Panc1 (cell line): ENCODE data around the gene RARA. TPM values are rescaled to one million over a fixed set of nuclear protein-coding genes. Genes with fewer than 3 reads are reported as not detected.

Experiments used
- ATAC-seq: fragments of 200-7000 bp; cut with Tn5 transposase; 2 replicates; pipeline ENCODE4 v1.9.1; 2020; ENCODE audit warnings: mild to moderate bottlenecking, moderate library complexity
- BruUV-seq: library from RNA; stranded (reverse); fragments of 400-500 nt; replicated peaks from 2 replicates; lab custom pipeline; 2021; lab: Mats Ljungman, UMichigan
- CTCF ChIA-PET: fragments of 300-600 bp; sonication (Branson Sonifier 250); formaldehyde crosslinking; loops from one replicate; lab custom pipeline; 2022; ENCODE audit warnings: antibody characterized with exemption; lab: Charles Lee
- POLR2A ChIA-PET: fragments of 300-600 bp; sonication (Branson Sonifier 250); formaldehyde crosslinking; loops from one replicate; lab custom pipeline; 2022; ENCODE audit warnings: antibody characterized with exemption; lab: Charles Lee
- DNase-seq: peaks from one replicate; pipeline ENCODE4 v3.0.0-alpha.2; 2010; ENCODE audit warnings: low read depth, low spot score
- H3K27ac ChIP-seq: 2 replicates; pipeline ENCODE4 v1.5.1; 2011; ENCODE audit warnings: mild to moderate bottlenecking, low read length, inconsistent platforms
- H3K27me3 ChIP-seq: fragments of 200-500 bp; sonication (Bioruptor generic); 2 replicates; pipeline ENCODE4 v1.6.0; 2014; ENCODE audit warnings: low read length, inconsistent platforms; ENCODE audit not compliant: control insufficient read depth, insufficient read depth
- H3K36me3 ChIP-seq: fragments of 200-500 bp; sonication (Bioruptor generic); 2 replicates; pipeline ENCODE4 v1.5.1; 2014; ENCODE audit warnings: inconsistent platforms, mild to moderate bottlenecking, low read length, moderate library complexity; ENCODE audit not compliant: control insufficient read depth, insufficient read depth
- H3K4me1 ChIP-seq: 2 replicates; pipeline ENCODE4 v1.5.1; 2011; ENCODE audit warnings: inconsistent platforms, mild to moderate bottlenecking, low read length, moderate library complexity; ENCODE audit not compliant: control insufficient read depth, insufficient read depth
- H3K4me3 ChIP-seq, 2 experiments: 2 replicates each; pipeline ENCODE4 v1.5.1; 2011 to 2012; ENCODE audit warnings: low read depth in 2 of 2, low read length in 2 of 2, mild to moderate bottlenecking in 2 of 2, inconsistent platforms in 1 of 2, moderate library complexity in 1 of 2
- H3K9me3 ChIP-seq: fragments of 200-500 bp; sonication (Bioruptor generic); 2 replicates; pipeline ENCODE4 v1.5.1; 2014; ENCODE audit warnings: low read depth, mild to moderate bottlenecking, inconsistent platforms, low read length, moderate library complexity; ENCODE audit not compliant: control insufficient read depth, insufficient read depth
- POLR2AphosphoS5 ChIP-seq: IDR thresholded peaks from 2 replicates; pipeline ENCODE4 v1.6.1; 2012; ENCODE audit warnings: mild to moderate bottlenecking, low read depth, low read length, moderate library complexity
- SIN3A ChIP-seq: IDR thresholded peaks from 2 replicates; pipeline ENCODE4 v1.6.1; 2012; ENCODE audit warnings: low read depth, mild to moderate bottlenecking, low read length, moderate library complexity, borderline replicate concordance; ENCODE audit not compliant: insufficient read depth
- TCF7L2 ChIP-seq: IDR thresholded peaks from 2 replicates; pipeline ENCODE4 v1.6.1; 2011; ENCODE audit warnings: mild to moderate bottlenecking, low read depth, low read length, inconsistent platforms
- in situ Hi-C: cut with HindIII; loops from 2 replicates; pipeline ENCODE4 v1.10.0; 2016; ENCODE audit warnings: low sequenced_read_pairs, low pct_unique_long_range_greater_than_20kb
- intact Hi-C: fragments of 100-400 bp; cut with micrococcal nuclease; formaldehyde crosslinking; loops from one replicate; pipeline ENCODE4 v1.10.0; 2022; ENCODE audit not compliant: unreplicated experiment
- total RNA-seq: library from RNA; stranded (reverse); gene quantifications from one replicate; pipeline ENCODE4 v1.2.1, GENCODE V29; 2021; ENCODE audit not compliant: unreplicated experiment
- TF ChIP-seq, protein P1 (sequence below): fragments of 450-650 bp; IDR thresholded peaks from 2 replicates; pipeline ENCODE4 v1.5.1; 2017; ENCODE audit warnings: mild to moderate bottlenecking
- TF ChIP-seq, protein P2 (sequence below), 2 experiments: IDR thresholded peaks; 2 replicates each; pipeline ENCODE4 v1.6.1; 2011 to 2012; ENCODE audit warnings: low read depth in 2 of 2, control low read depth in 1 of 2, low read length in 1 of 2, mild to moderate bottlenecking in 1 of 2, moderate library complexity in 1 of 2; ENCODE audit not compliant: insufficient read depth in 1 of 2

RARA gene
- total RNA-seq, 1 experiment from 2014 or later = 55.6 TPM

DNA sequence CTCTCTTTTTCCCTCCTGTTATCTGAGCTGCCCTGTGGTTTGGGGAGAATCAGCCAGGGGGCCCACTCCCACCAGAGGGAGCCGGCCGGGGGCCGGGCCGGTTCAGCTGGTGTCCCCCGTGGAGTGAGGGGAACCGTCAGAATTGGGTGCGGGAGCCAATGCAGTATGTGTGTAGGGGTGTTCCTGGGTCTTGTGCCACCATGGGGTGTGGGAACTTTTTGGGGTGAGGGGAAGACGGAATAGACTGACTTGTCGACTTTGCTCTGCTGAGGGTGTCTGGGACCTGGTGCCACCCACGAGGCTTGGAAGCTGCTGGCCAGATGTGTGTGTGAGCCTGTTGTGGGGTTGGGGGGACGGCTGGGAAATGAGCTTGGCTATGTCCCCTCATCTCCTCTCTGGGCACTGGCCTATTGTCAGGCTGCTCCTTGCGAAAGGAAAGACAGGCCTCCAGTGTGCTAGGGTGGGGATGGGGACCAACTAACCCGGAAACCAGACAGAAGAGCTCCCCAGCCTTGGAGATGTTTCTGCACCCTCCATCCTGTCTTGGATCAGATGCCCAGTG, 9.9 kb downstream of the RARA start:
- ATAC-seq = no peak
- Histone ChIP-seq H3K9me3 (no peaks in the 10 kb centered on the region), H3K27me3 (no peaks in the 10 kb centered on the region), H3K4me3 (peak overlapping the region; percentile 72 to 87), H3K27ac (peak overlapping the region; percentile 91), H3K4me1 (peaks cover 76% of the 10 kb centered on the region), H3K36me3 (no peaks in the 10 kb centered on the region; the same call in 1 of the 2 replicates)
- BruUV-seq = no TSS peak
- intact Hi-C loops = no loop called here
- CTCF ChIA-PET = interaction anchor here (0.5 to 0.7 kb wide), 3 partner anchors 11 to 22 kb away, joined by 3 read pairs; no protein-coding TSS in a partner anchor
- no peak for DNase-seq
- POLR2A ChIA-PET = no interaction called here
- TF ChIP-seq POLR2AphosphoS5 = no peak
- TF ChIP-seq SIN3A = no peak
- no peak for TF ChIP-seq TCF7L2
- TF ChIP-seq, protein P1, sequence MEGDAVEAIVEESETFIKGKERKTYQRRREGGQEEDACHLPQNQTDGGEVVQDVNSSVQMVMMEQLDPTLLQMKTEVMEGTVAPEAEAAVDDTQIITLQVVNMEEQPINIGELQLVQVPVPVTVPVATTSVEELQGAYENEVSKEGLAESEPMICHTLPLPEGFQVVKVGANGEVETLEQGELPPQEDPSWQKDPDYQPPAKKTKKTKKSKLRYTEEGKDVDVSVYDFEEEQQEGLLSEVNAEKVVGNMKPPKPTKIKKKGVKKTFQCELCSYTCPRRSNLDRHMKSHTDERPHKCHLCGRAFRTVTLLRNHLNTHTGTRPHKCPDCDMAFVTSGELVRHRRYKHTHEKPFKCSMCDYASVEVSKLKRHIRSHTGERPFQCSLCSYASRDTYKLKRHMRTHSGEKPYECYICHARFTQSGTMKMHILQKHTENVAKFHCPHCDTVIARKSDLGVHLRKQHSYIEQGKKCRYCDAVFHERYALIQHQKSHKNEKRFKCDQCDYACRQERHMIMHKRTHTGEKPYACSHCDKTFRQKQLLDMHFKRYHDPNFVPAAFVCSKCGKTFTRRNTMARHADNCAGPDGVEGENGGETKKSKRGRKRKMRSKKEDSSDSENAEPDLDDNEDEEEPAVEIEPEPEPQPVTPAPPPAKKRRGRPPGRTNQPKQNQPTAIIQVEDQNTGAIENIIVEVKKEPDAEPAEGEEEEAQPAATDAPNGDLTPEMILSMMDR = no peak
- TF ChIP-seq, protein P2, sequence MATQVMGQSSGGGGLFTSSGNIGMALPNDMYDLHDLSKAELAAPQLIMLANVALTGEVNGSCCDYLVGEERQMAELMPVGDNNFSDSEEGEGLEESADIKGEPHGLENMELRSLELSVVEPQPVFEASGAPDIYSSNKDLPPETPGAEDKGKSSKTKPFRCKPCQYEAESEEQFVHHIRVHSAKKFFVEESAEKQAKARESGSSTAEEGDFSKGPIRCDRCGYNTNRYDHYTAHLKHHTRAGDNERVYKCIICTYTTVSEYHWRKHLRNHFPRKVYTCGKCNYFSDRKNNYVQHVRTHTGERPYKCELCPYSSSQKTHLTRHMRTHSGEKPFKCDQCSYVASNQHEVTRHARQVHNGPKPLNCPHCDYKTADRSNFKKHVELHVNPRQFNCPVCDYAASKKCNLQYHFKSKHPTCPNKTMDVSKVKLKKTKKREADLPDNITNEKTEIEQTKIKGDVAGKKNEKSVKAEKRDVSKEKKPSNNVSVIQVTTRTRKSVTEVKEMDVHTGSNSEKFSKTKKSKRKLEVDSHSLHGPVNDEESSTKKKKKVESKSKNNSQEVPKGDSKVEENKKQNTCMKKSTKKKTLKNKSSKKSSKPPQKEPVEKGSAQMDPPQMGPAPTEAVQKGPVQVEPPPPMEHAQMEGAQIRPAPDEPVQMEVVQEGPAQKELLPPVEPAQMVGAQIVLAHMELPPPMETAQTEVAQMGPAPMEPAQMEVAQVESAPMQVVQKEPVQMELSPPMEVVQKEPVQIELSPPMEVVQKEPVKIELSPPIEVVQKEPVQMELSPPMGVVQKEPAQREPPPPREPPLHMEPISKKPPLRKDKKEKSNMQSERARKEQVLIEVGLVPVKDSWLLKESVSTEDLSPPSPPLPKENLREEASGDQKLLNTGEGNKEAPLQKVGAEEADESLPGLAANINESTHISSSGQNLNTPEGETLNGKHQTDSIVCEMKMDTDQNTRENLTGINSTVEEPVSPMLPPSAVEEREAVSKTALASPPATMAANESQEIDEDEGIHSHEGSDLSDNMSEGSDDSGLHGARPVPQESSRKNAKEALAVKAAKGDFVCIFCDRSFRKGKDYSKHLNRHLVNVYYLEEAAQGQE (IDR thresholded peaks at IDR 0.05; ENCODE audit: insufficient read depth in 1 of 2, low read depth in 2 of 2, low read length in 1 of 2) = no peak
- in situ Hi-C loops = no loop called here

GRCh38 chr17:40319651-40320540, 10.9 kb downstream of the RARA start:
- in situ Hi-C loops (no loop called here), intact Hi-C loops (no loop called here)
- no peaks in the 10 kb centered on the region; the same call in 1 of the 2 replicates for H3K36me3 ChIP-seq
- TF ChIP-seq TCF7L2 = no peak
- no peak for TF ChIP-seq SIN3A
- TF ChIP-seq, protein P1 = no peak
- TF ChIP-seq, protein P2 (IDR thresholded peaks at IDR 0.05; ENCODE audit: insufficient read depth in 1 of 2, low read depth in 2 of 2, low read length in 1 of 2) = no peak
- no peak for TF ChIP-seq POLR2AphosphoS5
- no peaks in the 10 kb centered on the region for H3K9me3 ChIP-seq
- POLR2A ChIA-PET = no interaction called here
- peaks cover 75% of the 10 kb centered on the region for H3K4me1 ChIP-seq
- ATAC-seq (no peak), DNase-seq (no peak)
- peak overlapping the region; percentile 91 for H3K27ac ChIP-seq
- H3K4me3 ChIP-seq = peak overlapping the region; percentile 72 to 87
- H3K27me3 ChIP-seq = no peaks in the 10 kb centered on the region
- BruUV-seq = TSS peak; percentile 75
- CTCF ChIA-PET = interaction anchor here (0.5 to 1.1 kb wide), 3 partner anchors 15 to 43 kb away, joined by 3 to 4 read pairs (median 3); no protein-coding TSS in a partner anchor
